ENCODE data around the gene DDX1. TPM values are rescaled to one million over a fixed set of nuclear protein-coding genes. Genes with fewer than 3 reads are reported as not detected.

Gene DDX1
- total RNA-seq (2022; extraction: Qiagen RNA extraction), result 123 to 162 TPM (median 127 TPM) in 5 replicates

GRCh38 chr2:15591692-15592463 is at the start of gene DDX1:
Gene DDX1, plus strand, starts transcription at chr2:15591868. Its CDS starts 66 bp downstream, at chr2:15591934.

GRCh38 chr2:15560988-15561573 is 30.6 kb upstream of the DDX1 start, which contains the start of gene NBAS:
Gene NBAS, minus strand, starts transcription at chr2:15561334. Its CDS starts 30 bp downstream, at chr2:15561304.

Other genes with a start within 250 kb of the DDX1 start
- gene NBAS, start 30.5 kb upstream of the DDX1 start, total RNA-seq (2022; extraction: Qiagen RNA extraction), result 15.3 to 16.1 TPM (median 16.0 TPM) in 5 replicates